HepG2 (cell line): ENCODE results near the gene PHF14. TPM values are rescaled to one million over a fixed set of nuclear protein-coding genes. Genes with fewer than 3 reads are reported as not detected.

ENCODE experiments used
- BRCA1 ChIP-seq: sonication (generic); formaldehyde crosslinking; IDR thresholded peaks from 2 replicates; pipeline ENCODE4 v1.4.0; 2020; ENCODE audit warnings: missing genetic modification reagents
- CBFB ChIP-seq: sonication (generic); formaldehyde crosslinking; IDR thresholded peaks from 2 replicates; pipeline ENCODE4 v1.4.0; 2020; ENCODE audit warnings: missing genetic modification reagents
- CEBPG ChIP-seq: IDR thresholded peaks from 2 replicates; pipeline ENCODE4 v1.6.1; 2016
- ERF ChIP-seq: IDR thresholded peaks from 2 replicates; pipeline ENCODE4 v1.6.1; 2018; ENCODE audit warnings: missing biosample characterization, missing genetic modification reagents
- HOXA3 ChIP-seq: sonication (generic); formaldehyde crosslinking; IDR thresholded peaks from 2 replicates; pipeline ENCODE4 v1.5.0; 2020; ENCODE audit warnings: missing genetic modification reagents
- ISX ChIP-seq: sonication (generic); formaldehyde crosslinking; conservative IDR thresholded peaks from 2 replicates; pipeline ENCODE4 v1.5.0; 2020; ENCODE audit warnings: missing genetic modification reagents
- MED1 ChIP-seq: sonication (generic); formaldehyde crosslinking; IDR thresholded peaks from 2 replicates; pipeline ENCODE4 v1.4.0; 2020; ENCODE audit warnings: missing genetic modification reagents
- MIXL1 ChIP-seq: IDR thresholded peaks from 2 replicates; pipeline ENCODE4 v1.6.1; 2016
- MTF1 ChIP-seq: sonication (generic); formaldehyde crosslinking; IDR thresholded peaks from 2 replicates; pipeline ENCODE4 v1.5.0; 2020; ENCODE audit warnings: missing genetic modification reagents
- NR2C2 ChIP-seq: sonication (generic); formaldehyde crosslinking; IDR thresholded peaks from 2 replicates; pipeline ENCODE4 v1.4.0; 2020; ENCODE audit warnings: missing genetic modification reagents, mild to moderate bottlenecking, moderate library complexity, borderline replicate concordance
- PHF21A ChIP-seq: sonication (generic); formaldehyde crosslinking; IDR thresholded peaks from 2 replicates; pipeline ENCODE4 v1.5.0; 2020; ENCODE audit warnings: mild to moderate bottlenecking, missing genetic modification reagents
- RAD21 ChIP-seq: fragments of 450-650 bp; formaldehyde crosslinking; IDR thresholded peaks from 2 replicates; pipeline ENCODE4 v1.5.0; 2020; ENCODE audit warnings: mild to moderate bottlenecking
- SALL2 ChIP-seq: sonication (generic); formaldehyde crosslinking; IDR thresholded peaks from 2 replicates; pipeline ENCODE4 v1.8.1; 2023; ENCODE audit warnings: mild to moderate bottlenecking, missing genetic modification reagents, inconsistent platforms
- SNAPC2 ChIP-seq: sonication (generic); formaldehyde crosslinking; IDR thresholded peaks from 2 replicates; pipeline ENCODE4 v1.8.1; 2022; ENCODE audit warnings: mild to moderate bottlenecking, missing genetic modification reagents
- ZNF33A ChIP-seq: sonication (generic); formaldehyde crosslinking; IDR thresholded peaks from 2 replicates; pipeline ENCODE4 v1.5.1; 2020; ENCODE audit warnings: missing genetic modification reagents, mild to moderate bottlenecking, moderate library complexity, borderline replicate concordance
- ZNF383 ChIP-seq: sonication (generic); formaldehyde crosslinking; IDR thresholded peaks from 2 replicates; pipeline ENCODE4 v1.4.0; 2020; ENCODE audit warnings: missing genetic modification reagents, mild to moderate bottlenecking, borderline replicate concordance
- ZNF44 ChIP-seq: sonication (generic); formaldehyde crosslinking; IDR thresholded peaks from 2 replicates; pipeline ENCODE4 v1.5.1; 2020; ENCODE audit warnings: mild to moderate bottlenecking, missing genetic modification reagents
- ZNF788 ChIP-seq: sonication (generic); formaldehyde crosslinking; IDR thresholded peaks from 2 replicates; pipeline ENCODE4 v1.5.0; 2020; ENCODE audit warnings: mild to moderate bottlenecking, missing genetic modification reagents, borderline replicate concordance
- polyA plus RNA-seq, 8 experiments: library from polyadenylated mRNA; depleted of rRNA in 3 of 8; stranded (reverse) in 7 of 8; unstranded in 1 of 8; fragments of >200 nt; fragmentation: Illumina TruSeq in 4 of 8; extraction: Trizol in 4 of 8; gene quantifications; 2 replicates each; pipeline versions ENCODE4 v1.2.1 to v1.2.3, GENCODE V29; 2011 to 2016; ENCODE audit warnings: low read depth in 4 of 8, missing spikeins in 1 of 8, mixed read lengths in 1 of 8; ENCODE audit not compliant: insufficient read depth in 1 of 8
- total RNA-seq, 5 experiments: library from RNA; depleted of rRNA; stranded (reverse); fragments of >200 nt; fragmentation: Illumina TruSeq; extraction: Trizol; gene quantifications; 2 replicates each; pipeline ENCODE4 v1.2.3, GENCODE V29; 2016; ENCODE audit warnings: low read depth in 1 of 5
- TF ChIP-seq, protein P1 (sequence below): sonication (generic); formaldehyde crosslinking; IDR thresholded peaks from 2 replicates; pipeline ENCODE4 v1.8.0; 2022; ENCODE audit warnings: mild to moderate bottlenecking, missing genetic modification reagents
- TF ChIP-seq, protein P2 (sequence below), 2 experiments: sonication (generic) in 1 of 2; formaldehyde crosslinking in 1 of 2; IDR thresholded peaks; 2 replicates each; pipeline versions ENCODE4 v1.4.0 to v1.6.1; 2018 to 2020; ENCODE audit warnings: missing genetic modification reagents in 2 of 2, borderline replicate concordance in 1 of 2, low read depth in 1 of 2, mild to moderate bottlenecking in 1 of 2, missing biosample characterization in 1 of 2
- TF ChIP-seq, protein P3 (sequence below): sonication (generic); formaldehyde crosslinking; conservative IDR thresholded peaks from 2 replicates; pipeline ENCODE4 v1.8.0; 2022; ENCODE audit warnings: mild to moderate bottlenecking, moderate library complexity, missing genetic modification reagents
- TF ChIP-seq, protein P4 (sequence below): IDR thresholded peaks from 2 replicates; pipeline ENCODE4 v1.6.1; 2016; ENCODE audit warnings: missing biosample characterization, missing genetic modification reagents, low read depth

Gene PHF14
- total and polyA plus RNA-seq, 2 of the 13 experiments (the other 11 are each of a cell fraction or from before 2014, with no cell fraction given) = 18.9 to 68.7 TPM

DNA sequence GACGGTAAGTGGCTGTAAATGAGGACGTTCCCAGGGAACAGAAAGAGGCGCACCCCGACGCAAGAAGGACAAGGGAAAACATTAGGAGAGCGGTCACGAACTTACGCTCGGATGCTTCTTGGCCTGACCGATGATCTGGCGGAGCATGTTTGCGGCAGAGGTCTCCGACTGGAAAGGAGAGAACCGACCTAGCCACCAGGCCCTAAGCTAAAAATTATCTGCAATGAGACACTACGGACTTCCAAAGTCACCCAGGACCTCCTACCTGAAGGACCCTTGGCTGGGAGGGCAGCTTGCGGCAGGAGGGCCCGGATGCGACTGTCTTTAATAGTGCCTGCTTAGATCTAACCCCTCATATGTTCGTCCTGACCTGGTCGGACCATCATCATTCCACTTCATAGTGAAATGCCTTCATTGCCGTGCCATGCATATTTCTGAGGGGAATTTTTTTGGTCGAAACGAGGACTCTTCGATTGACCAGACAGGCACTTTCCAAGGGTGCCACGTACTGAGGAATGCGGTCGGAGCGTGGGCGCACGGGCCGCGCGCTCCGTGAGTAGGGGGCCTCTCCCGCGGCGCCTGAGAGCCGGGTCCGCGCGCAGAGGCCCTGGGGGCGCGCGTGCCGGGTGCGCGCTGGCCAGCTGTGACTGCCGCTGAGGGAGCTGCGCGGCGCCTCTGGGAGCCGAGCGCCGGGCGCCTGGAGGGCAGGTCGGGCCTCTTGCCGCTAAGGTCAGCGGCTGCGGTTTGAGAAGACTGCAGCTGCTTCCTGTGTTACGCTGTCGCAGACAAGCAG, 33.6 kb upstream of the PHF14 start (continued):
- TF ChIP-seq NR2C2 (CRISPR knock-in tag) (peak; percentile 51; the same call in 1 of the 2 replicates), ZNF44 (CRISPR knock-in tag) (no peak), RAD21 (CRISPR knock-in tag) (peak; percentile 65), HOXA3 (CRISPR knock-in tag) (peak; percentile 69), CEBPG (CRISPR knock-in tag) (no peak), BRCA1 (CRISPR knock-in tag) (peak; percentile 85; the same call in 1 of the 2 replicates), ZNF383 (CRISPR knock-in tag) (no peak), MED1 (CRISPR knock-in tag) (peak; percentile 69), ZNF788 (CRISPR knock-in tag) (peak; percentile 64; the same call in 1 of the 2 replicates), PHF21A (peak; percentile 74), MIXL1 (CRISPR knock-in tag) (peak; percentile 68), SNAPC2 (peak; percentile 41; the same call in 1 of the 2 replicates), ERF (CRISPR knock-in tag) (0 out of 2 replicates have a peak, but pooled peaks have one; percentile 57), SALL2 (CRISPR knock-in tag) (peak; percentile 90), ISX (CRISPR knock-in tag) (0 out of 2 replicates have a peak, but pooled peaks have one; percentile 65), ZNF33A (CRISPR knock-in tag) (0 out of 2 replicates have a peak, but pooled peaks have one; percentile 51), CBFB (CRISPR knock-in tag) (peak; percentile 9; the same call in 1 of the 2 replicates), MTF1 (CRISPR knock-in tag) (peak; percentile 65; the same call in 1 of the 2 replicates)
- TF ChIP-seq, protein P1, sequence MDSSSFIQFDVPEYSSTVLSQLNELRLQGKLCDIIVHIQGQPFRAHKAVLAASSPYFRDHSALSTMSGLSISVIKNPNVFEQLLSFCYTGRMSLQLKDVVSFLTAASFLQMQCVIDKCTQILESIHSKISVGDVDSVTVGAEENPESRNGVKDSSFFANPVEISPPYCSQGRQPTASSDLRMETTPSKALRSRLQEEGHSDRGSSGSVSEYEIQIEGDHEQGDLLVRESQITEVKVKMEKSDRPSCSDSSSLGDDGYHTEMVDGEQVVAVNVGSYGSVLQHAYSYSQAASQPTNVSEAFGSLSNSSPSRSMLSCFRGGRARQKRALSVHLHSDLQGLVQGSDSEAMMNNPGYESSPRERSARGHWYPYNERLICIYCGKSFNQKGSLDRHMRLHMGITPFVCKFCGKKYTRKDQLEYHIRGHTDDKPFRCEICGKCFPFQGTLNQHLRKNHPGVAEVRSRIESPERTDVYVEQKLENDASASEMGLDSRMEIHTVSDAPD (CRISPR knock-in tag) = no peak
- TF ChIP-seq, protein P2, sequence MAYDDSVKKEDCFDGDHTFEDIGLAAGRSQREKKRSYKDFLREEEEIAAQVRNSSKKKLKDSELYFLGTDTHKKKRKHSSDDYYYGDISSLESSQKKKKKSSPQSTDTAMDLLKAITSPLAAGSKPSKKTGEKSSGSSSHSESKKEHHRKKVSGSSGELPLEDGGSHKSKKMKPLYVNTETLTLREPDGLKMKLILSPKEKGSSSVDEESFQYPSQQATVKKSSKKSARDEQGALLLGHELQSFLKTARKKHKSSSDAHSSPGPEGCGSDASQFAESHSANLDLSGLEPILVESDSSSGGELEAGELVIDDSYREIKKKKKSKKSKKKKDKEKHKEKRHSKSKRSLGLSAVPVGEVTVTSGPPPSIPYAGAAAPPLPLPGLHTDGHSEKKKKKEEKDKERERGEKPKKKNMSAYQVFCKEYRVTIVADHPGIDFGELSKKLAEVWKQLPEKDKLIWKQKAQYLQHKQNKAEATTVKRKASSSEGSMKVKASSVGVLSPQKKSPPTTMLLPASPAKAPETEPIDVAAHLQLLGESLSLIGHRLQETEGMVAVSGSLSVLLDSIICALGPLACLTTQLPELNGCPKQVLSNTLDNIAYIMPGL (CRISPR knock-in tag; IDR thresholded peaks at IDR 0.05; ENCODE audit: borderline replicate concordance in 1 of 2, low read depth in 1 of 2) = peak; percentile 47 to 51; a peak in 2 of 4 replicates
- TF ChIP-seq, protein P3, sequence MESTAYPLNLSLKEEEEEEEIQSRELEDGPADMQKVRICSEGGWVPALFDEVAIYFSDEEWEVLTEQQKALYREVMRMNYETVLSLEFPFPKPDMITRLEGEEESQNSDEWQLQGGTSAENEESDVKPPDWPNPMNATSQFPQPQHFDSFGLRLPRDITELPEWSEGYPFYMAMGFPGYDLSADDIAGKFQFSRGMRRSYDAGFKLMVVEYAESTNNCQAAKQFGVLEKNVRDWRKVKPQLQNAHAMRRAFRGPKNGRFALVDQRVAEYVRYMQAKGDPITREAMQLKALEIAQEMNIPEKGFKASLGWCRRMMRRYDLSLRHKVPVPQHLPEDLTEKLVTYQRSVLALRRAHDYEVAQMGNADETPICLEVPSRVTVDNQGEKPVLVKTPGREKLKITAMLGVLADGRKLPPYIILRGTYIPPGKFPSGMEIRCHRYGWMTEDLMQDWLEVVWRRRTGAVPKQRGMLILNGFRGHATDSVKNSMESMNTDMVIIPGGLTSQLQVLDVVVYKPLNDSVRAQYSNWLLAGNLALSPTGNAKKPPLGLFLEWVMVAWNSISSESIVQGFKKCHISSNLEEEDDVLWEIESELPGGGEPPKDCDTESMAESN (CRISPR knock-in tag) = peak; percentile 39; the same call in 1 of the 2 replicates
- TF ChIP-seq, protein P4, sequence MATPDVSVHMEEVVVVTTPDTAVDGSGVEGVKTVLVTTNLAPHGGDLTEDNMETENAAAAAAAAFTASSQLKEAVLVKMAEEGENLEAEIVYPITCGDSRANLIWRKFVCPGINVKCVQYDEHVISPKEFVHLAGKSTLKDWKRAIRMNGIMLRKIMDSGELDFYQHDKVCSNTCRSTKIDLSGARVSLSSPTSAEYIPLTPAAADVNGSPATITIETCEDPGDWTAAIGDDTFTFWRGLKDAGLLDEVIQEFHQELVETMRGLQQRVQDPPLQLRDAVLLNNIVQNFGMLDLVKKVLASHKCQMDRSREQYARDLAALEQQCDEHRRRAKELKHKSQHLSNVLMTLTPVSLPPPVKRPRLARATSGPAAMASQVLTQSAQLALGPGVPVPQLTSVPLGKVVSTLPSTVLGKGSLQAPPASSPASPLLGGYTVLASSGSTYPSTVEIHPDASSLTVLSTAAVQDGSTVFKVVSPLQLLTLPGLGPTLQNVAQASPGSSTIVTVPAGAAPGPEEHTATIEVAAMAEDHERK = 0 out of 2 replicates have a peak, but pooled peaks have one; percentile 51
